ENCODE data around the gene TUBB. TPM values are rescaled to one million over a fixed set of nuclear protein-coding genes. Genes with fewer than 3 reads are reported as not detected.

Gene TUBB
- total RNA-seq, 1 experiment from 2014 or later, result 1,719 TPM

- Histone ChIP-seq H3K27me3 (ENCODE audit: insufficient read depth, low read length) (no peaks in the 10 kb centered on the region), H3K14ac (ENCODE audit: insufficient read depth, low read length) (no peak overlapping the region), H3K4me2 (ENCODE audit: insufficient read depth, insufficient read length, low read length) (no peak overlapping the region), H3K4me1 (ENCODE audit: insufficient read depth, low read length) (no peaks in the 10 kb centered on the region), H3K27ac (ENCODE audit: insufficient read length, low read depth, low read length) (no peak overlapping the region), H3K18ac (ENCODE audit: insufficient read length, low read depth, low read length) (no peak overlapping the region), H2BK20ac (ENCODE audit: low read depth, low read length, poor library complexity, severe bottlenecking) (no peak overlapping the region), H3K23me2 (ENCODE audit: insufficient read length, low read depth, low read length, poor library complexity, severe bottlenecking) (no peaks in the 10 kb centered on the region), H2AK5ac (ENCODE audit: insufficient read length, low read length) (no peak overlapping the region), H4K5ac (ENCODE audit: insufficient read length, low read depth, low read length) (no peak overlapping the region), H2AFZ (ENCODE audit: low read length) (no peak overlapping the region), H4K20me1 (ENCODE audit: control insufficient read depth, insufficient read depth, insufficient read length) (no peaks in the 10 kb centered on the region), H3K9me3 (ENCODE audit: control insufficient read depth, low read depth, low read length) (no peaks in the 10 kb centered on the region), H2BK15ac (ENCODE audit: low read depth, low read length) (no peak overlapping the region), H3K56ac (ENCODE audit: insufficient read length, low read depth, low read length) (no peak overlapping the region), H4K91ac (ENCODE audit: insufficient read length, low read depth, low read length) (no peak overlapping the region), H3K23ac (ENCODE audit: insufficient read length, low read depth, low read length) (no peak overlapping the region), H2BK12ac (ENCODE audit: insufficient read length, low read depth, low read length) (no peak overlapping the region), H3K79me2 (ENCODE audit: insufficient read depth, low read length) (no peaks in the 10 kb centered on the region), H2BK5ac (ENCODE audit: insufficient read length, low read length) (no peak overlapping the region), H3K4ac (ENCODE audit: low read depth, low read length) (no peak overlapping the region), H4K8ac (replicated peaks; ENCODE audit: insufficient read length, low read depth, low read length) (no peak overlapping the region), H3T11ph (ENCODE audit: low read length) (no peak overlapping the region), H3K9ac (ENCODE audit: extremely low read depth, insufficient read length, low read length) (no peak overlapping the region), H2BK120ac (ENCODE audit: low read depth, low read length, poor library complexity, severe bottlenecking) (no peak overlapping the region), H3K79me1 (ENCODE audit: insufficient read depth, low read depth, low read length, poor library complexity, severe bottlenecking) (no peaks in the 10 kb centered on the region)
- TF ChIP-seq CTCF (conservative IDR thresholded peaks at IDR 0.05), result peak; percentile 71
- peak; percentile 92 for DNase-seq
- peaks cover 3% of the 10 kb centered on the region; the same call in 1 of the 2 replicates for H3K27me3 Mint-ChIP-seq (ENCODE audit: low read depth)
- H3K36me3 Mint-ChIP-seq (ENCODE audit: insufficient read depth in 1 of 3, low read depth in 3 of 3), result peaks cover 23 to 71% (median 46%) of the 10 kb centered on the region in 3 experiments
- H3K4me3 Mint-ChIP-seq, result no peak overlapping the region
- no peaks in the 10 kb centered on the region for H3K9me3 Mint-ChIP-seq
- peak overlapping the region in 2 of 3 experiments; percentile 38 to 46; a peak in 3 of 7 replicates for H3K27ac Mint-ChIP-seq
- H3K4me1 Mint-ChIP-seq, result peaks cover 2% of the 10 kb centered on the region in 2 experiments; a peak in 1 of 4 replicates
- no CpG with 5 or more reads among the region's 30 CpGs for WGBS (ENCODE audit: extremely low coverage, insufficient read length, low lambda C conversion rate)
These were observed 10.7 kb downstream of the TUBB start for GRCh38 chr6:30730601-30731435.
